Ascending aorta (tissue), 2 donors: ENCODE results near the gene RANBP10. TPM values are rescaled to one million over a fixed set of nuclear protein-coding genes. Genes with fewer than 3 reads are reported as not detected.

ENCODE experiments used
- DNase-seq, 2 donors: peaks; one replicate each; pipeline ENCODE4 v3.0.0-alpha.2; 2019; ENCODE audit warnings: low spot score in 2 of 2
- H3K27ac ChIP-seq, 2 donors: fragments of 200-600 bp; sonication (generic); one replicate each; pipeline ENCODE4 v1.5.1; 2016 to 2017; ENCODE audit warnings: mild to moderate bottlenecking in 1 of 2
- H3K27me3 ChIP-seq: fragments of 200-600 bp; sonication (generic); one replicate; pipeline ENCODE4 v1.5.1; 2017
- H3K36me3 ChIP-seq, 2 donors: fragments of 200-600 bp; sonication (generic); one replicate each; pipeline ENCODE4 v1.5.1; 2016
- H3K4me1 ChIP-seq, 2 donors: fragments of 200-600 bp; sonication (generic); one replicate each; pipeline ENCODE4 v1.5.1; 2016 to 2017; ENCODE audit warnings: mild to moderate bottlenecking in 1 of 2
- H3K4me3 ChIP-seq, 2 donors: fragments of 200-600 bp; sonication (generic); one replicate each; pipeline ENCODE4 v1.5.1; 2016 to 2017; ENCODE audit warnings: mild to moderate bottlenecking in 1 of 2
- H3K9me3 ChIP-seq, 2 donors: fragments of 200-600 bp; sonication (generic); one replicate each; pipeline ENCODE4 v1.5.1; 2016
- intact Hi-C: fragments of 100-400 bp; cut with DNase I; formaldehyde crosslinking; loops from one replicate; pipeline ENCODE4 v1.15.1; 2023
- total RNA-seq: library from RNA; depleted of rRNA; stranded (reverse); fragments of >200 nt; gene quantifications from one replicate; pipeline ENCODE4 v1.1.0, GENCODE V29; 2016
- TF ChIP-seq, protein P1 (sequence below), 3 experiments: fragments of 200-600 bp in 2 of 3; fragments of 450-650 bp in 1 of 3; sonication (generic) in 2 of 3; IDR thresholded peaks; one replicate each; pipeline ENCODE4 v1.5.1; 2016 to 2019; ENCODE audit warnings: antibody characterized with exemption in 3 of 3, mild to moderate bottlenecking in 1 of 3, moderate library complexity in 1 of 3

The RANBP10 gene
- total RNA-seq, 1 donor from 2014 or later: 50.0 TPM

DNA sequence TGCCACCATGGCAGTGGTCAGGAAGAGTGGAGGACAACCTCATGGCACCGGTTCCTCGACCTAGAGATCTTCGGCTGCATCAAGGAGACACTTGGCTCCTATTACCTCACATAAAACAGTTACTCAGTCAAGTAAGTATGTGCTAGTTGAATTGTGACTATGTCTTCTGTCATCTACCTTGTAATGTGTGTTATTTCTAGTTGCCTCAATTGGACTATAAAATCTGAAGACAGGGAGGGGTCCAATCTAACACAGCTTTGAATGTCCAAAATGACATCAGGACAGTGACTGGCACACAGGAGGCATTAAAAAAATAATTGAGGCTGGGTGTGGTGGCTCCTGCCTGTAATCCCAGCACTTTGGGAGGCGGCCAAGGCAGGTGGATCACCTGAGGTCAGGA, 122.6 kb downstream of the RANBP10 start:
- H3K27me3 ChIP-seq: no peaks in the 10 kb centered on the region
- TF ChIP-seq, protein P1, sequence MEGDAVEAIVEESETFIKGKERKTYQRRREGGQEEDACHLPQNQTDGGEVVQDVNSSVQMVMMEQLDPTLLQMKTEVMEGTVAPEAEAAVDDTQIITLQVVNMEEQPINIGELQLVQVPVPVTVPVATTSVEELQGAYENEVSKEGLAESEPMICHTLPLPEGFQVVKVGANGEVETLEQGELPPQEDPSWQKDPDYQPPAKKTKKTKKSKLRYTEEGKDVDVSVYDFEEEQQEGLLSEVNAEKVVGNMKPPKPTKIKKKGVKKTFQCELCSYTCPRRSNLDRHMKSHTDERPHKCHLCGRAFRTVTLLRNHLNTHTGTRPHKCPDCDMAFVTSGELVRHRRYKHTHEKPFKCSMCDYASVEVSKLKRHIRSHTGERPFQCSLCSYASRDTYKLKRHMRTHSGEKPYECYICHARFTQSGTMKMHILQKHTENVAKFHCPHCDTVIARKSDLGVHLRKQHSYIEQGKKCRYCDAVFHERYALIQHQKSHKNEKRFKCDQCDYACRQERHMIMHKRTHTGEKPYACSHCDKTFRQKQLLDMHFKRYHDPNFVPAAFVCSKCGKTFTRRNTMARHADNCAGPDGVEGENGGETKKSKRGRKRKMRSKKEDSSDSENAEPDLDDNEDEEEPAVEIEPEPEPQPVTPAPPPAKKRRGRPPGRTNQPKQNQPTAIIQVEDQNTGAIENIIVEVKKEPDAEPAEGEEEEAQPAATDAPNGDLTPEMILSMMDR (IDR thresholded peaks at IDR 0.05): no peak
- H3K4me3 ChIP-seq: no peak overlapping the region
- DNase-seq: no peak
- H3K4me1 ChIP-seq: no peaks in the 10 kb centered on the region
- no peak overlapping the region for H3K27ac ChIP-seq
- intact Hi-C loops: no loop called here
- H3K9me3 ChIP-seq: no peaks in the 10 kb centered on the region
- H3K36me3 ChIP-seq: peaks cover 21 to 30% of the 10 kb centered on the region in 2 donors

DNA sequence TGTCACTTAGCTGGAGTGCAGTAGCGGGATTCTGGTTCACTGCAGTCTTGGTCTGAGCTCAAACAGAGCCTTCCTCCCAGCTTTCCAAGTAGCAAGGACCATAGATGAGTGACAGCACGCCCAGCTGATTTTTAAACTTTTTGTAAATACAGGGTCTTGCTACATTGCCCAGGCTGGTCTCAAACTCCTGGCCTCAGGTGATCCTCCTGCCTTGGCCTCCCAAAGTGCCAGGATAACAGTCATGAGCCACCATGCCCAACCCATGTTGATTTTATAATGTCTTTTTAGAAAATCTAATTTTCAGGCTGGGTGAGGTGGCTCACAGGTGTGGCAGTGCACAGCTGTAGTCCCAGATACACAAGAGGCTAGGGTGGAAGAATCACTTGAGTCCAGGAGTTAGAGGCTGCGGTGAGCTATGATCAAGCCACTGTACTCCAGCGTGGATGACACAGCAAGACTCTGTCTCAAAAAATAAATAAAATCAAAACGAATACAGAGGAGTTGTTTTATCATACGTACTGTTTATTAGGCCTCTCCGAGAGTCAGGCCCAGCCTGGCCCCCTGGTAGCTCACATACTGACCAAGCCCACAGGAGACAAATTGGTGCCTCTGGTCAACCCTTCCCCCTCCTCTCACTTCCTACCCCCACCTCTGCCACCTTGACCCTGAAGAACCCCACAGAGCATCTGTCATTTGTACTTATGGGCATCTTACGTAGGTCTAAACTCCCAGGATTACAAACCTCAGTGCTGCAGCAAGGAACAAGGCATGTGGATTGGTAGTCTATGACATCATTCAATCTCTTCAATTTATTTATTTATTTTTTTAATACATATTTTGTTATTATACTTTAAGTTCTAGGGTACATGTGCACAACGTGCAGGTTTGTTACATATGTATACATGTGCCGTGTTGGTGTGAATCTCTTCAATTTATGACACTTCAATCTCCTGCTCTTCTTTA, 126.1 kb downstream of the RANBP10 start:
- no peaks in the 10 kb centered on the region for H3K4me1 ChIP-seq
- no peaks in the 10 kb centered on the region for H3K9me3 ChIP-seq
- TF ChIP-seq, protein P1 (IDR thresholded peaks at IDR 0.05): no peak
- H3K4me3 ChIP-seq: no peak overlapping the region
- H3K27me3 ChIP-seq: no peaks in the 10 kb centered on the region
- H3K36me3 ChIP-seq: peaks cover 19 to 30% of the 10 kb centered on the region in 2 donors
- no peak for DNase-seq
- intact Hi-C loops: no loop called here
- H3K27ac ChIP-seq: no peak overlapping the region

DNA sequence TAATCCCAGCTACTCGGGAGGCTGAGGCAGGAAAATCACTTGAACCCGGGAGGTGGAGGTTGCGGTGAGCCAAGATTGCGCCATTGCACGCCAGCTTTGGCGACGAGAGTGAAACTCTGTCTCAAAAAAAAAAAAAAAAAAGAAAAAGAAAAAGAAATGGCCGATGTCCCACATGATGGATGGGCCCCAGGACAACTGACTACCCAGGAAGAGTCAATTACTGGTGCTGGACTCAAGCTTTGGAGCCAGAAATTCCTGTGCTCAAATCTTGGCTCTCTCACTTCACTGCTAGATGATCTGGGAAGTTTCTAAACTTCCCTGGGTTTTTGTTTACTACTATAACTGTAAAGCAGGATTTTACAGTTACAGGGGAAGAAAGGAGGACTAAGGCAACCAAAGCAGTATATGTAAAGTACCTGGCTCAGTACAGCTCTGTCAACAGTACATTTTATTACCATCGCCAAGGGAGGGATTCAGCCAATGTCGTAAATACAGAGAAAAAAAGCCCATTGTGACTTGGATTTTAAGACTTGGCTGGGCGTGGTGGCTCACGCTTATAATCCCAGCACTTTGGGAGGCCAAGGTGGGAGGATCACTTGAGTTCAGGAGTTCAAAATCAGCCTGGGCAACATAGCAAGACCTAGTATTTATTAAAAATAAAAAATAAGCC, 127.9 kb downstream of the RANBP10 start:
- no peaks in the 10 kb centered on the region for H3K27me3 ChIP-seq
- TF ChIP-seq, protein P1 (IDR thresholded peaks at IDR 0.05): no peak
- H3K4me1 ChIP-seq: no peaks in the 10 kb centered on the region
- no peak overlapping the region for H3K4me3 ChIP-seq
- no peak for DNase-seq
- H3K9me3 ChIP-seq: no peaks in the 10 kb centered on the region
- H3K27ac ChIP-seq: no peak overlapping the region
- intact Hi-C loops: no loop called here
- H3K36me3 ChIP-seq: peaks cover 3 to 22% of the 10 kb centered on the region in 2 donors

DNA sequence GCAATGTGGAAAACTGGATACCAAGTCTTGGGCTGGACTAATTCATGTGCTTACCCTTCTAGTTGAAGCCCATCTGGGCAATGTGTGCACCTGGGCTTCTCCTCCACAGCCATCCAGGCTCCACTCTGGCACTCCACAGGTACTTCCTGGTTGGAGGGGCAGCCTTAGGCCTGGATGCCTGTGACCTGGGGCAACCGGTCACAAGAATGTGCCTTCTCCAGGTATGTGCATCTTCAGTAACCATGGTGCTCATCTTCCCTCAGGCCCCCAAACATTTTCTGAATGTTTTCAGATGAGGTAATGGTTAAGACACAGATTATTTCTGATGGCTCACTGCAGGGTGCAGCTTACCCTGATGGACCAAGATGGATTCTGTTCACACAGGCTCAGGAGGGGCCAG, 128.6 kb downstream of the RANBP10 start:
- H3K4me3 ChIP-seq: no peak overlapping the region
- peaks cover 2 to 14% of the 10 kb centered on the region in 2 donors for H3K36me3 ChIP-seq
- no peaks in the 10 kb centered on the region for H3K9me3 ChIP-seq
- no peaks in the 10 kb centered on the region for H3K27me3 ChIP-seq
- TF ChIP-seq, protein P1 (IDR thresholded peaks at IDR 0.05): no peak
- H3K4me1 ChIP-seq: no peaks in the 10 kb centered on the region
- H3K27ac ChIP-seq: no peak overlapping the region
- no peak for DNase-seq
- intact Hi-C loops: no loop called here

GRCh38 chr16:67676939-67677338, 129.4 kb downstream of the RANBP10 start:
- H3K4me3 ChIP-seq: no peak overlapping the region
- no peak for DNase-seq
- H3K4me1 ChIP-seq: no peaks in the 10 kb centered on the region
- H3K27ac ChIP-seq: no peak overlapping the region
- intact Hi-C loops: no loop called here
- no peaks in the 10 kb centered on the region for H3K9me3 ChIP-seq
- no peaks in the 10 kb centered on the region for H3K27me3 ChIP-seq
- TF ChIP-seq, protein P1 (IDR thresholded peaks at IDR 0.05): no peak
- peaks cover 2 to 13% of the 10 kb centered on the region in 2 donors for H3K36me3 ChIP-seq
